Tibial artery (tissue), 4 donors: Measurements from ENCODE around the gene F10.

Experiments used
- DNase-seq, 2 donors: peaks; one replicate each; pipeline ENCODE4 v3.0.0-alpha.2; 2019
- H3K27ac ChIP-seq, 2 donors: fragments of 200-600 bp; sonication (generic) in 1 of 2; 1 replicate in 1 of 2; 2 replicates in 1 of 2; pipeline ENCODE4 v1.5.1; 2018 to 2019; ENCODE audit warnings: mild to moderate bottlenecking in 1 of 2
- H3K27me3 ChIP-seq, 2 donors: fragments of 200-600 bp; sonication (generic) in 1 of 2; one replicate each; pipeline versions ENCODE4 v1.5.1 to v1.6.0; 2016 to 2019
- H3K36me3 ChIP-seq, 3 donors: fragments of 200-600 bp; sonication (generic) in 2 of 3; one replicate each; pipeline ENCODE4 v1.5.1; 2016 to 2019; ENCODE audit warnings: mild to moderate bottlenecking in 2 of 3
- H3K4me1 ChIP-seq, 4 donors: fragments of 200-600 bp; sonication (generic) in 2 of 4; 1 replicate in 3 of 4; 2 replicates in 1 of 4; pipeline ENCODE4 v1.5.1; 2016 to 2019
- H3K4me3 ChIP-seq, 2 donors: fragments of 200-600 bp; sonication (generic) in 1 of 2; 1 replicate in 1 of 2; 2 replicates in 1 of 2; pipeline ENCODE4 v1.5.1; 2018 to 2019; ENCODE audit warnings: mild to moderate bottlenecking in 2 of 2
- H3K9me3 ChIP-seq, 3 donors: fragments of 200-600 bp; sonication (generic) in 1 of 3; one replicate each; pipeline ENCODE4 v1.5.1; 2016 to 2019
- CTCF ChIP-seq, 2 experiments: fragments of 200-600 bp in 1 of 2; fragments of 450-650 bp in 1 of 2; IDR thresholded peaks; one replicate each; pipeline ENCODE4 v1.5.1; 2017 to 2019; ENCODE audit warnings: antibody characterized with exemption in 2 of 2, mild to moderate bottlenecking in 1 of 2, moderate library complexity in 1 of 2
- intact Hi-C: fragments of 100-400 bp; cut with DNase I; formaldehyde crosslinking; loops from one replicate; pipeline ENCODE4 v1.15.0; 2023; ENCODE audit warnings: low total_unique reads

F10 gene

GRCh38 chr13:113123226-113124201 is 915 bp downstream of the F10 start:
- peaks cover 0 to 9% (median 1%) of the 10 kb centered on the region in 4 donors for H3K4me1 ChIP-seq
- peak overlapping the region; percentile 52 to 62 for H3K27ac ChIP-seq
- H3K36me3 ChIP-seq: no peaks in the 10 kb centered on the region
- no peak for TF ChIP-seq CTCF (IDR thresholded peaks at IDR 0.05)
- H3K27me3 ChIP-seq: no peaks in the 10 kb centered on the region
- intact Hi-C loops: no loop called here
- peak in 1 of 2 donors; percentile 60 for DNase-seq
- H3K9me3 ChIP-seq: no peaks in the 10 kb centered on the region
- H3K4me3 ChIP-seq: peak overlapping the region; percentile 32 to 43

GRCh38 chr13:113124211-113124970 is 1.8 kb downstream of the F10 start:
- no peak for TF ChIP-seq CTCF (IDR thresholded peaks at IDR 0.05)
- Histone ChIP-seq H3K9me3 (no peaks in the 10 kb centered on the region), H3K27me3 (no peaks in the 10 kb centered on the region), H3K4me3 (no peak overlapping the region), H3K4me1 (peaks cover 0 to 9% (median 1%) of the 10 kb centered on the region in 4 donors), H3K36me3 (no peaks in the 10 kb centered on the region), H3K27ac (no peak overlapping the region)
- intact Hi-C loops: no loop called here
- peak in 1 of 2 donors; percentile 53 for DNase-seq

- Histone ChIP-seq H3K27me3 (peaks cover 0 to 10% of the 10 kb centered on the region in 2 donors), H3K9me3 (no peaks in the 10 kb centered on the region), H3K4me1 (peaks cover 0 to 15% (median 4%) of the 10 kb centered on the region in 4 donors), H3K27ac (no peak overlapping the region), H3K4me3 (no peak overlapping the region), H3K36me3 (no peaks in the 10 kb centered on the region)
- intact Hi-C loops: no loop called here
- peak in 1 of 2 donors; percentile 37 for DNase-seq
- no peak for TF ChIP-seq CTCF (IDR thresholded peaks at IDR 0.05)
Measured at GRCh38 chr13:113125506-113126264, 3.1 kb downstream of the F10 start.

- Histone ChIP-seq H3K4me3 (no peak overlapping the region), H3K27me3 (peaks cover 0 to 10% of the 10 kb centered on the region in 2 donors), H3K36me3 (no peaks in the 10 kb centered on the region), H3K4me1 (peaks cover 0 to 15% (median 4%) of the 10 kb centered on the region in 4 donors), H3K27ac (no peak overlapping the region), H3K9me3 (no peaks in the 10 kb centered on the region)
- no peak for TF ChIP-seq CTCF (IDR thresholded peaks at IDR 0.05)
- peak in 1 of 2 donors; percentile 43 for DNase-seq
- intact Hi-C loops: no loop called here
Measured at GRCh38 chr13:113126265-113127150, 3.9 kb downstream of the F10 start.
